Measurements from ENCODE around the gene SNORC.

DNA sequence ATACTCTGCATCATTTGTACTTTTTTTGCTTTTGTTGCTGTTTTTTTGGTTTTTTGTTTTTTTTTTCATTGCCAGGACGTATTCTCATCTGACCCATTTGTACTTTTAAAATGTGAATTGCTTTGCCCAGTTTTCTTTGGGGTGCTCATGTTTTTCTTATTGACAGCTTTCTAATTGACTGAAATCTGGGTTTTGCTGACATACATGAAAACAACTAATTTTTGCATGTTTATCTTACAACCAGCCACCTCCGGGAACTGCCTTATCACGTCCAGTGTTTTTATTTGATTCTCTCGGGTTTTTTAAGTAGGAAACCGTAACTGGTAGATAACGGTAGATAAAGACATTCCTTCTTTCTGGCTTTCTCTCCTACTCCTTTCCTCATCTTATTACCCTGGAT is 38.6 kb downstream of the SNORC start:
- no peak for TF ChIP-seq EP300 (IDR thresholded peaks at IDR 0.05)
- TF ChIP-seq, protein P1, sequence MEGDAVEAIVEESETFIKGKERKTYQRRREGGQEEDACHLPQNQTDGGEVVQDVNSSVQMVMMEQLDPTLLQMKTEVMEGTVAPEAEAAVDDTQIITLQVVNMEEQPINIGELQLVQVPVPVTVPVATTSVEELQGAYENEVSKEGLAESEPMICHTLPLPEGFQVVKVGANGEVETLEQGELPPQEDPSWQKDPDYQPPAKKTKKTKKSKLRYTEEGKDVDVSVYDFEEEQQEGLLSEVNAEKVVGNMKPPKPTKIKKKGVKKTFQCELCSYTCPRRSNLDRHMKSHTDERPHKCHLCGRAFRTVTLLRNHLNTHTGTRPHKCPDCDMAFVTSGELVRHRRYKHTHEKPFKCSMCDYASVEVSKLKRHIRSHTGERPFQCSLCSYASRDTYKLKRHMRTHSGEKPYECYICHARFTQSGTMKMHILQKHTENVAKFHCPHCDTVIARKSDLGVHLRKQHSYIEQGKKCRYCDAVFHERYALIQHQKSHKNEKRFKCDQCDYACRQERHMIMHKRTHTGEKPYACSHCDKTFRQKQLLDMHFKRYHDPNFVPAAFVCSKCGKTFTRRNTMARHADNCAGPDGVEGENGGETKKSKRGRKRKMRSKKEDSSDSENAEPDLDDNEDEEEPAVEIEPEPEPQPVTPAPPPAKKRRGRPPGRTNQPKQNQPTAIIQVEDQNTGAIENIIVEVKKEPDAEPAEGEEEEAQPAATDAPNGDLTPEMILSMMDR (IDR thresholded peaks at IDR 0.05): no peak

All from suprapubic skin (tissue), 3 donors.